Endothelial cell of umbilical vein (primary cell): Measurements from ENCODE around the gene ZNF559.

Source experiments
- EZH2 ChIP-seq: IDR thresholded peaks from 2 replicates; pipeline ENCODE4 v1.6.1; 2012; ENCODE audit warnings: borderline replicate concordance, low read depth, mild to moderate bottlenecking, moderate library complexity, low read length, inconsistent platforms; ENCODE audit not compliant: severe bottlenecking
- GATA2 ChIP-seq: IDR thresholded peaks from 2 replicates; pipeline ENCODE4 v1.7.0; 2011; ENCODE audit warnings: low read depth, mild to moderate bottlenecking, moderate library complexity, mixed read lengths, low read length; ENCODE audit not compliant: insufficient read length, insufficient read depth
- JUN ChIP-seq: IDR thresholded peaks from 2 replicates; pipeline ENCODE4 v1.6.1; 2011; ENCODE audit warnings: borderline replicate concordance, low read depth; ENCODE audit not compliant: insufficient read length, insufficient read depth
- MYC ChIP-seq: IDR thresholded peaks from one replicate; pipeline ENCODE4 v1.6.1; 2011; ENCODE audit warnings: mild to moderate bottlenecking, low read depth, low read length
- POLR2A ChIP-seq: IDR thresholded peaks from 2 replicates; pipeline ENCODE4 v1.6.1; 2012; ENCODE audit warnings: low read depth, mild to moderate bottlenecking, control low read depth, low read length
- POLR2AphosphoS5 ChIP-seq: IDR thresholded peaks from 2 replicates; pipeline ENCODE4 v1.6.1; 2012; ENCODE audit warnings: low read depth, mild to moderate bottlenecking, control low read depth, low read length, moderate library complexity; ENCODE audit not compliant: insufficient read depth
- TF ChIP-seq, protein P1 (sequence below), 2 donors: IDR thresholded peaks; 1 replicate in 1 of 2; 2 replicates in 1 of 2; pipeline ENCODE4 v1.5.1; 2011; ENCODE audit warnings: low read length in 2 of 2, mild to moderate bottlenecking in 2 of 2, moderate library complexity in 2 of 2, control low read depth in 1 of 2, inconsistent platforms in 1 of 2, low read depth in 1 of 2; ENCODE audit not compliant: insufficient read depth in 1 of 2; ENCODE audit errors: extremely low read depth in 1 of 2
- TF ChIP-seq, protein P2 (sequence below): IDR thresholded peaks from 2 replicates; pipeline ENCODE4 v1.6.1; 2011; ENCODE audit not compliant: insufficient read depth, insufficient read length

DNA sequence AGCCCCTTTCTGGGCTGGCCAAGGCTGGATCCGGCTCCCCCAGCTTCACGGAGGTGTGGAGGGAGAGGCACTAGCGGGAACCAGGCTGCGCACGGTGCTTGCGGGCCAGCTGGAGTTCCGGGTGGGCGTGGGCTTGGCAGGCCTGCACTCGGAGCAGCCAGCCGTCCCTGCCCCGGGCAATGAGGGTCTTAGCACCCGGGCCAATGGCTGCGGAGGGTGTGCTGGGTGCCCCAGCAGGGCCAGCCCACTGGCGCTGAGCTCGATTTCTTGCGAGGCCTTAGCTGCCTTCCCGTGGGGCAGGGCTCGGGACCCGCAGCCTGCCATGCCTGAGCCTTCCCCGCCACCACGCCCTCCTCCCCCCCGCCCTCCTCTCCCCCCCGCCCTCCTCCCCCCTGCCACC, 2.6 kb upstream of the ZNF559 start:
- TF ChIP-seq, protein P1, sequence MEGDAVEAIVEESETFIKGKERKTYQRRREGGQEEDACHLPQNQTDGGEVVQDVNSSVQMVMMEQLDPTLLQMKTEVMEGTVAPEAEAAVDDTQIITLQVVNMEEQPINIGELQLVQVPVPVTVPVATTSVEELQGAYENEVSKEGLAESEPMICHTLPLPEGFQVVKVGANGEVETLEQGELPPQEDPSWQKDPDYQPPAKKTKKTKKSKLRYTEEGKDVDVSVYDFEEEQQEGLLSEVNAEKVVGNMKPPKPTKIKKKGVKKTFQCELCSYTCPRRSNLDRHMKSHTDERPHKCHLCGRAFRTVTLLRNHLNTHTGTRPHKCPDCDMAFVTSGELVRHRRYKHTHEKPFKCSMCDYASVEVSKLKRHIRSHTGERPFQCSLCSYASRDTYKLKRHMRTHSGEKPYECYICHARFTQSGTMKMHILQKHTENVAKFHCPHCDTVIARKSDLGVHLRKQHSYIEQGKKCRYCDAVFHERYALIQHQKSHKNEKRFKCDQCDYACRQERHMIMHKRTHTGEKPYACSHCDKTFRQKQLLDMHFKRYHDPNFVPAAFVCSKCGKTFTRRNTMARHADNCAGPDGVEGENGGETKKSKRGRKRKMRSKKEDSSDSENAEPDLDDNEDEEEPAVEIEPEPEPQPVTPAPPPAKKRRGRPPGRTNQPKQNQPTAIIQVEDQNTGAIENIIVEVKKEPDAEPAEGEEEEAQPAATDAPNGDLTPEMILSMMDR (IDR thresholded peaks at IDR 0.05; ENCODE audit: extremely low read depth in 1 of 2, insufficient read depth in 1 of 2, low read depth in 1 of 2, low read length in 2 of 2) = no peak
- TF ChIP-seq POLR2A (no peak), POLR2AphosphoS5 (no peak), EZH2 (no peak), JUN (no peak), MYC (no peak), GATA2 (no peak)
- TF ChIP-seq, protein P2, sequence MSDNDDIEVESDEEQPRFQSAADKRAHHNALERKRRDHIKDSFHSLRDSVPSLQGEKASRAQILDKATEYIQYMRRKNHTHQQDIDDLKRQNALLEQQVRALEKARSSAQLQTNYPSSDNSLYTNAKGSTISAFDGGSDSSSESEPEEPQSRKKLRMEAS = no peak
